SK-N-SH (cell line): ENCODE results near the gene POMGNT1.
"Not testable (repeated sequence)": the region's sequence is repeated elsewhere in the genome, so short reads cannot be mapped to it uniquely, and the experiment has no call there.

Experiments used
- POLR2AphosphoS5 ChIP-seq: IDR thresholded peaks from 2 replicates; pipeline ENCODE4 v1.6.1; 2012; ENCODE audit warnings: low read depth, low read length
- SMC3 ChIP-seq: IDR thresholded peaks from 2 replicates; pipeline ENCODE4 v1.6.1; 2012; ENCODE audit warnings: low read depth, low read length, improper control_type of control experiment
- TF ChIP-seq, protein P1 (sequence below): fragments of 200-600 bp; sonication (generic); IDR thresholded peaks from 2 replicates; pipeline ENCODE4 v1.6.1; 2017; ENCODE audit warnings: antibody characterized with exemption, mild to moderate bottlenecking, moderate library complexity

DNA sequence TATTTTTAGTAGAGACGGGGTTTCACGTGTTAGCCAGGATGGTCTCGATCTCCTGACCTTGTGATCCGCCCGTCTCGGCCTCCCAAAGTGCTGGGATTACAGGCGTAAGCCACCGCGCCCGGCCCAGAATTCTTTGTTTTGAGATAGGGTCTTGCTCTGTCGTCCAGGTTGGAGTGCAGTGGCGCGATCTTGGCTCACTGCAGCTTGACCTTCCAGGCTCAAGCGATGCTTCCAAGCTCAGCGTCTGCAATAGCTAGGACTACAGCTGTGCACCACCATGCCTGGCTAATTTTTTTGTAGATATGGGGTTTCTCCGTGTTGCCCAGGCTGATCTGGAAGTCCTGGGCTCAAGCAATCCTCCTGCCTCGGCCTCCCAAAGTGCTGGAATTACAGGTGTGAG, 47.9 kb upstream of the POMGNT1 start:
- TF ChIP-seq, protein P1, sequence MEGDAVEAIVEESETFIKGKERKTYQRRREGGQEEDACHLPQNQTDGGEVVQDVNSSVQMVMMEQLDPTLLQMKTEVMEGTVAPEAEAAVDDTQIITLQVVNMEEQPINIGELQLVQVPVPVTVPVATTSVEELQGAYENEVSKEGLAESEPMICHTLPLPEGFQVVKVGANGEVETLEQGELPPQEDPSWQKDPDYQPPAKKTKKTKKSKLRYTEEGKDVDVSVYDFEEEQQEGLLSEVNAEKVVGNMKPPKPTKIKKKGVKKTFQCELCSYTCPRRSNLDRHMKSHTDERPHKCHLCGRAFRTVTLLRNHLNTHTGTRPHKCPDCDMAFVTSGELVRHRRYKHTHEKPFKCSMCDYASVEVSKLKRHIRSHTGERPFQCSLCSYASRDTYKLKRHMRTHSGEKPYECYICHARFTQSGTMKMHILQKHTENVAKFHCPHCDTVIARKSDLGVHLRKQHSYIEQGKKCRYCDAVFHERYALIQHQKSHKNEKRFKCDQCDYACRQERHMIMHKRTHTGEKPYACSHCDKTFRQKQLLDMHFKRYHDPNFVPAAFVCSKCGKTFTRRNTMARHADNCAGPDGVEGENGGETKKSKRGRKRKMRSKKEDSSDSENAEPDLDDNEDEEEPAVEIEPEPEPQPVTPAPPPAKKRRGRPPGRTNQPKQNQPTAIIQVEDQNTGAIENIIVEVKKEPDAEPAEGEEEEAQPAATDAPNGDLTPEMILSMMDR, result not testable (repeated sequence)
- not testable (repeated sequence) for TF ChIP-seq SMC3, POLR2AphosphoS5
